ENCODE results near the gene CPE. TPM values are rescaled to one million over a fixed set of nuclear protein-coding genes. Genes with fewer than 3 reads are reported as not detected.

The CPE gene
- total and polyA plus RNA-seq, 8 donors, result 22.9 to 547 (median 104) TPM

- TF ChIP-seq CTCF (IDR thresholded peaks at IDR 0.05), result no peak
- no peak overlapping the region for H3K4me3 ChIP-seq
- no peak overlapping the region for H3K27ac ChIP-seq
- H3K4me1 ChIP-seq, result peaks cover 0 to 3% (median 0%) of the 10 kb centered on the region in 3 donors
- H3K36me3 ChIP-seq, result no peaks in the 10 kb centered on the region
- DNase-seq, result no peak
- H3K27me3 ChIP-seq, result no peaks in the 10 kb centered on the region
- no peak for ATAC-seq
- intact Hi-C loops (cut with DNase I), result no loop called here
- FAIRE-seq, result no peak
- 90 to 91% methylated on average over 6 of the region's 6 CpGs for WGBS, 2 donors
- no peaks in the 10 kb centered on the region for H3K9me3 ChIP-seq
Observed at GRCh38 chr4:165508372-165509120, 129.7 kb downstream of the CPE start.

GRCh38 chr4:165512424-165512823, 133.6 kb downstream of the CPE start:
- ATAC-seq (no peak), FAIRE-seq (no peak)

GRCh38 chr4:165514739-165515138, 135.9 kb downstream of the CPE start:
- DNase-seq (no peak), FAIRE-seq (no peak), ATAC-seq (no peak)
- 87% methylated on average over 2 of the region's 2 CpGs for whole genome bisulfite sequencing, 2 donors
- no peak for TF ChIP-seq CTCF (IDR thresholded peaks at IDR 0.05)
- intact Hi-C loops (cut with DNase I), result no loop called here
- Histone ChIP-seq H3K9me3 (no peaks in the 10 kb centered on the region), H3K4me3 (no peak overlapping the region), H3K36me3 (no peaks in the 10 kb centered on the region), H3K27me3 (no peaks in the 10 kb centered on the region), H3K27ac (no peak overlapping the region), H3K4me1 (no peaks in the 10 kb centered on the region)

More at GRCh38 chr4:165512424-165512823, 133.6 kb downstream of the CPE start:
- H3K36me3 ChIP-seq, result no peaks in the 10 kb centered on the region
- H3K4me3 ChIP-seq, result no peak overlapping the region
- WGBS, 2 donors, result 36 to 38% methylated on average over 5 of the region's 5 CpGs
- H3K4me1 ChIP-seq, result no peaks in the 10 kb centered on the region
- no peaks in the 10 kb centered on the region for H3K9me3 ChIP-seq
- DNase-seq, result no peak
- H3K27me3 ChIP-seq, result no peaks in the 10 kb centered on the region
- TF ChIP-seq CTCF (IDR thresholded peaks at IDR 0.05), result no peak
- no peak overlapping the region for H3K27ac ChIP-seq
- intact Hi-C loops (cut with DNase I), result no loop called here

GRCh38 chr4:165515201-165515600, 136.4 kb downstream of the CPE start:
- no peak overlapping the region for H3K4me3 ChIP-seq
- 80 to 84% methylated on average over 2 of the region's 2 CpGs for WGBS, 2 donors
- no peaks in the 10 kb centered on the region for H3K27me3 ChIP-seq
- intact Hi-C loops (cut with DNase I), result no loop called here
- no peaks in the 10 kb centered on the region for H3K4me1 ChIP-seq
- no peak for ATAC-seq
- no peaks in the 10 kb centered on the region for H3K9me3 ChIP-seq
- no peak overlapping the region for H3K27ac ChIP-seq
- FAIRE-seq, result no peak
- no peak for TF ChIP-seq CTCF (IDR thresholded peaks at IDR 0.05)
- DNase-seq, result no peak
- no peaks in the 10 kb centered on the region for H3K36me3 ChIP-seq

- H3K27ac ChIP-seq, result no peak overlapping the region
- no peaks in the 10 kb centered on the region for H3K27me3 ChIP-seq
- TF ChIP-seq CTCF (IDR thresholded peaks at IDR 0.05), result no peak
- WGBS, 2 donors, result 68 to 79% methylated on average over 6 of the region's 6 CpGs
- intact Hi-C loops (cut with DNase I), result no loop called here
- H3K9me3 ChIP-seq, result no peaks in the 10 kb centered on the region
- FAIRE-seq, result no peak
- no peak for DNase-seq
- no peak for ATAC-seq
- H3K4me1 ChIP-seq, result no peaks in the 10 kb centered on the region
- H3K4me3 ChIP-seq, result no peak overlapping the region
- H3K36me3 ChIP-seq, result no peaks in the 10 kb centered on the region
Observed at GRCh38 chr4:165516281-165516833, 137.5 kb downstream of the CPE start.

Data from pancreas (tissue), 10 donors.